GM18858 (cell line): ENCODE data around the gene CNTN2.

ENCODE experiments used
- ATAC-seq: cut with Tn5 transposase; IDR thresholded peaks from one replicate; pipeline ENCODE4 v1.9.1; 2021; ENCODE audit not compliant: unreplicated experiment

CNTN2 gene, protein sequence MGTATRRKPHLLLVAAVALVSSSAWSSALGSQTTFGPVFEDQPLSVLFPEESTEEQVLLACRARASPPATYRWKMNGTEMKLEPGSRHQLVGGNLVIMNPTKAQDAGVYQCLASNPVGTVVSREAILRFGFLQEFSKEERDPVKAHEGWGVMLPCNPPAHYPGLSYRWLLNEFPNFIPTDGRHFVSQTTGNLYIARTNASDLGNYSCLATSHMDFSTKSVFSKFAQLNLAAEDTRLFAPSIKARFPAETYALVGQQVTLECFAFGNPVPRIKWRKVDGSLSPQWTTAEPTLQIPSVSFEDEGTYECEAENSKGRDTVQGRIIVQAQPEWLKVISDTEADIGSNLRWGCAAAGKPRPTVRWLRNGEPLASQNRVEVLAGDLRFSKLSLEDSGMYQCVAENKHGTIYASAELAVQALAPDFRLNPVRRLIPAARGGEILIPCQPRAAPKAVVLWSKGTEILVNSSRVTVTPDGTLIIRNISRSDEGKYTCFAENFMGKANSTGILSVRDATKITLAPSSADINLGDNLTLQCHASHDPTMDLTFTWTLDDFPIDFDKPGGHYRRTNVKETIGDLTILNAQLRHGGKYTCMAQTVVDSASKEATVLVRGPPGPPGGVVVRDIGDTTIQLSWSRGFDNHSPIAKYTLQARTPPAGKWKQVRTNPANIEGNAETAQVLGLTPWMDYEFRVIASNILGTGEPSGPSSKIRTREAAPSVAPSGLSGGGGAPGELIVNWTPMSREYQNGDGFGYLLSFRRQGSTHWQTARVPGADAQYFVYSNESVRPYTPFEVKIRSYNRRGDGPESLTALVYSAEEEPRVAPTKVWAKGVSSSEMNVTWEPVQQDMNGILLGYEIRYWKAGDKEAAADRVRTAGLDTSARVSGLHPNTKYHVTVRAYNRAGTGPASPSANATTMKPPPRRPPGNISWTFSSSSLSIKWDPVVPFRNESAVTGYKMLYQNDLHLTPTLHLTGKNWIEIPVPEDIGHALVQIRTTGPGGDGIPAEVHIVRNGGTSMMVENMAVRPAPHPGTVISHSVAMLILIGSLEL

DNA sequence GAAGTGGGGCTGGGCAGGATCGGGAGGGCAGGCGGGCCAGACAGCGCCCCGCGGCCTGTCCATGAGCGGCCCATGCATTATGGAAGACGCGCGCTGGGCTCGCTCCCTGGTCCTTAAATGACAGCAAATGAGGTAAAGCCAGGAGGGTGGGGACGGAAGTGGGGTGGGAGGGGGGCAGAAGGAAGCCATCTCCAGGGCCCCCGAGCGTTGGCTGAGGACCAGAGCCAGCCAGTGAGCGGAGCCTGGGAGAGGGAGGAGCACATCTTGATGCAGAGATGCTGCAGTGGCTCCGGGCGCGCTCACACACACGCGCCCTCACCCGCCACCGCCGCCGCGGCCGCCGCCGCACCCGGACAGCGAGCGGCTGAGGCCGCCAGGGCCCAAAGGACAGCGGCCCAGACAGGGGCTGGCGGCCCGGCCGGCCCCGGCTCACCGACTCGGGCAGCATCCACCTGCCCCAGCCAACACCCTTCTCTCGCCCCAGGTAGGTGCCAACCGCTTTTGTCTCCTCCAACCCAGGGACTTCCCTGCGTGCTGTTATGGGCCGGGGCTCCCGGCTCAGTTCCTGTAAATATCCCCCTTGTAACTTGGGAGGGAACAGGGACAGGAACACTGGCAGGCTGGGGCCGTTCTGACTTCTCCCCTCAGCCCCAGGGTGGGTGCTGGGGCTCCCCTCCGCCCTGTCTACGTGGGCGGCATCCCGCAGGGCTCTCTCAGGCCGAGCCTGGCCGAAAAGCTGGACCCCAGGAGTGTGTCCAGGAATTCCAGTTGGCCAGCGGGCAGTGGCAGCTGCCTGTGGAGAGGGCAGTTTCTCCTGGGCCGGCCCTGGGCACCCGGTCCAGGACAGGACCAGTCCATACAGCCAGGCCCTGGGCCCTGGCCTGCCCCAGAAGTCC is at the start of gene CNTN2:
CNTN2 (plus strand) TSS at position 302 of the 896 bp plus-strand sequence. CDS start 9,974 bp downstream, outside the sequence.
- no peak for ATAC-seq

DNA sequence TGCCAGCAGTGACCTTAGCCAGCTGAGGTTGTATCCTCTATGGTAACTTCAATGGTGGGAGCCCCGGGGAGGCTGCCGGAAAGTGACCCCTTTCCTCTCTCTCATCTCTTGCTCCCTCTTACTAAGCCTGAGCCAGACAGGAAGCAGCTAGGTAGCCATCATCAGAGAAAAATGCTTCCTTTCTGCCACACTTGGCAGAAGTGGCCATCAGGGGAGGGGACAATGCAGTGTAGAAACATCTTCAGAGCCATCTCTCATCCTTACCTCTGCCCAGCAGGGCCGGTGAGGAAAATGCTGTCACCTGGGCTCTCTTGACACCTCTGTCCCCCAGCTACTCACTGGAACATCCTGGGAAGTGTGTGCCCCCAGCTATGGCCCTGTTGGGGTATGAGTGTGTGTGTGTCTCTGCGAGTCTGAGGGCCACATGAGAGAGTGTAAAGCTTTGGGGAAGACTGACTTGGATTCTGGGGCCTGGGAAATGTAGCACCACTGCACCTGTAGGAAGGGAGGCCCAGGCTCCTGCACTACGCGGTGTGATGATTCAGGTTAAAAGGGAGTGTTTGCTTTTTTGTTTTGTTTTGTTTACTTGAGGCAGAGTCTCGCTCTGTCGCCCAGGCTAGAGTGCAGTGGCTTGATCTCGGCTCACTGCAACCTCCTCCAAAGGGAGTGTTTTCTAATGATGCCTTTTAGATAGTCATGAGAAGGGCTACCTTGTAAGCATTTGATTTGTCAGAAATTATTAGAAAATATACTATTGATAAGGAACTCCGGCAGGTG is 48.7 kb upstream of the CNTN2 start:
- no peak for ATAC-seq

DNA sequence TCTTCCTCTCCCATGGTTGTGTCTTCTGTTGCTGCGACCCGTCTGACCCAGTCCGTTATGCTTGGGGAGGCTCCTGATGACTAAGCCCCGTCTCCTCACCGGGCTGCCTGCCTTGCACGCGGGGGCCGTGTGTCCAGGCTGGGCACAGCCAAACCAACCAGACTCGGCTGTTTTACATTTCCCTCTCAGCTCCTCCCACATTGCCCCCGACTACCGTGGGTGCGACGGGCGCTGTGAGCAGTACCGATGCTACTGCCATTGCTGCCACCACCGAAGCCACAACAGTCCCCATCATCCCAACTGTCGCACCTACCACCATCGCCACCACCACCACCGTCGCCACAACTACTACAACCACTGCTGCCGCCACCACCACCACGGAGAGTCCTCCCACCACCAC is 46.0 kb upstream of the CNTN2 start:
- no peak for ATAC-seq

DNA sequence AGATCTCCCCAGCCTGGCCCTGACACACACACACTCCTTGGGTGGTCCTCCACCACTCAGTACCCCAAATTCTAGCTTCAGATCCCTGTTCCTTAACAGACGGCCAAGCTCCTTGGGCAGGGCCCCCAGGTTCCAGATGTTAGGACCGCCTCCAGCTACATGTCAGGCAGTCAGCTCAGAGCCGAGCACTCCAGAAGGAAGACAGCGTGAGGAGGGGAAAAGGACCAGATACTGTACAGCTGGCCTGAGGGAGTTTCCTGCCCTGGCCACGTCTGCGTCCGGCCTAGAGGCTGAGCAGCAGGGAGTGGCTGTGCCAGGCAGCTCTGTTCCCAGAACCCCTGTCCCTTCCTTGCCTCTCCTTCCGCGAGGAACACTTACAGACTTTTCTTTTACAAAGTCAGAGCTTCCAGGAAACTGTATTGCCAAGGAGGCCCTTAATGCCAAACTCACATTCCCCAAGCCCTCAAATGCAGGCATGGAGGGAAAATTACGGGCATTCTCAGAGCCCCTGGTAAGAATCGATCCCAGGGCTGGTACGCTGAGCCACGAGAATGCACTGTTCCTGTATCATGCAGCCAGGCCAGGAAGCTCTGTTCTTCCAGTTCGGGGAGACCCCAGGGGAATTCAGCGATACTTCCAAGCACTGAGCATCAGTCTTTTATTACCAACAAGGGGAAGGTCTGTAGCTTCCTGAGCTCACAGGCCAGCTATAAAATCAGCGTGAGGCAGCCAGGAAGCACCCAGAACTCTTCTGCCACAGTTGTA is 45.2 kb upstream of the CNTN2 start:
- no peak for ATAC-seq

DNA sequence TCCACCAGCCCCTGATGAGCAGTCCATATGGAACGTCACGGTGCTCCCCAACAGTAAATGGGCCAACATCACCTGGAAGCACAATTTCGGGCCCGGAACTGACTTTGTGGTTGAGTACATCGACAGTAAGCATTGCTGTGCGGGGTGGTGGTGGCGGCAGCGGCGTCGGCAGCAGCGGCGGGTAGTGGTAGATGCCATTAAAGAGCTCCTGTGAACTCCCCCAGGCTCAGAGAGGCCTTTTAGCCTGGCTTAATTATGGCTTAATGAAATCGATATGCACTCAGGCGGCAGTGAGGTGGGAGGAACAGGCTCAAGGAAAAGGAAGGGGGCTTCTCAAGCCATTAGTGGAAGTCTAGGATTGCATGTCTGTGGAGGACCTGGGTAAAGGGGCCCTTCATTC is 41.9 kb upstream of the CNTN2 start:
- no peak for ATAC-seq

DNA sequence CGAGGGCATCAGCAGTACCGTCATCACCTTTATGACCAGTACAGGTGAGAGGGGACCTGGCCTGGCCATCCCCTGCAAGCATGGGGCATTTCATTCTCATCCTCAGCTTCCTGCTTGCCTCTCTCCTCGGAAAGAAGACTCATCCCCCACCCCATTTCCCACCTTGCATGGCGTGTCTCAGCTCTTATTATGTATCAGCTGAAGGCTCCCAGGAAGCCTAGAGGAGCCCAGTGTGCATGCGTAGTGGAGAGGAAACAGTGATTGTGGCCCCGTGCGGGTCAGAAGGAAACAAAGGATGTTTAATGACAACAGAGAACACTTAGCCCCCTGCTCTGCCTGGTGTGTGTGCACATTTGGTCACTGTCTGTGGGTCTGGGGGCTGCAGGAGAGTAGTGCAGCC is 40.3 kb upstream of the CNTN2 start:
- ATAC-seq = no peak

DNA sequence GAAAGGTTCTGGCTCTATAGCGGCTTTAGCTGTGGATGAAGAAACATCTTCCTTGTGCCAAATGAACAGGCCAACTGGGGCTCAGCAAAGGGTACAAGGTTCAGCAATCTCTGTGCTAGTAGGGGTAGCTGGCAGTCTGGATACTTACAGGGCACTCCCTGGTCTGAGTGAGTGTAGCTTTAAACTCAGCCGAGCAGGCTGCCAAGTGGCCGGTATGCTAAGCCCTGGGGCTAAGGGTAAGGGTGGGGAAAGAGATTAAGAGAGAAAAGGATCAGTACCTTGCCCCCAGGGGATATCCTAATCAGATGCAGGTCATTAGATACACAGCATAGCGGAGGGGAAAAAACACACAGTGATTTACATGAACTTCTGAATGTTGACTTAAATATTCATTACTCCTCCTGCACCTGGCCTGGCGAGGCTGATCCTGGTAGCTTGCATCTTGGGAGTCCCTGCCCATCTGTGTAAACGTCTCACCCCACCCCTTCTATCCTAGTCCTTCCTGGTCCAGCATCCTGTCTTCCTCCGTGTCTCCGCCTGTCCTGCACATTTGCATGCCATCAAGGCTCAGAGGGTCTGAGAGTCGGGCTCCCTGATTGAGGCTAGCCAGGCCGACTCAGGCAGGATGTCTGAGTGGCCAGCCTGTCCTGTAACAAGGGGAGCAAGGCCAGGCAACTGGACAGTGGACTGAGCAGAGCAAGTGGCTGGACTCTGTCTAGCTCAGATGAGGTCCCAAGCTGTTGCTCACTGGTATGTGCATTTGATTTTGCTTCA is 39.5 kb upstream of the CNTN2 start:
- no peak for ATAC-seq

DNA sequence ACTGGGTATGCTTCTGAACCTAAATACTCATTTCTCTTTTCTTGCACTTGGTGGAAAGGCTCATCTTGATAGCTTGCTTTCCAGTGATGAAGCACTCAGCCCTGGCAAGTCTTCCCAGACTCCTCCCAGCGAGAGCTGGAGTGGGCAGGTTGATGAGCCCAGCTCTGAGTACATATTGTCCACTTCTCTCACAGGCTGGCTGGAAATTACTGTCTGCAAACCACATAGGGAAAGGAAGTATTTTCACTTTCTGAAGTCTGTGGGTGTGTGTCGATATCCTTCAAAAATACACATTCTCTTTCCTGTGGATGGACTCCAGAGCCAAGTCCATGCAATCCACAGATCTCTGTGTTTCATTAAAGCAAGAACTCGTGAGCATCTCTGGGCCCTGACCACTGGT is 38.7 kb upstream of the CNTN2 start:
- ATAC-seq = no peak

DNA sequence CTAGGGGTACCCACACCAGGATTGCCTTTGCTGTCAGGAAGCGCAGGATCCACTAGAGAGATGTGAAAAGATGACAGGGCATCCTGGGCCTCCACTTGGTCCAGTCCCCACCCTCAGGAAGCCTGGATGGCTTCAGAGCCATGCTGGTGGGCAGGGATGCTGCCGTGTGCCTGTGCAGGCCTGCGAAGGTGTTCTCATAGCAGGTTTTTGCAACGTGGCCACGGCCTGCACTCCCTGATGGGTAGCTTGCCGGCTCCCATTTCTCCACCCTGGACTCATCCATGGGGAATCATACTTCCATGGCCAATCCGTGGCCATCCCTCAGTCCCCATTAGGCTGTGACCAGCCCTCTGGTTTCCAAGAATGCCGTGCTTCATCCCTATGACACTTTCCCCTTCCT is 34.1 kb upstream of the CNTN2 start:
- no peak for ATAC-seq

DNA sequence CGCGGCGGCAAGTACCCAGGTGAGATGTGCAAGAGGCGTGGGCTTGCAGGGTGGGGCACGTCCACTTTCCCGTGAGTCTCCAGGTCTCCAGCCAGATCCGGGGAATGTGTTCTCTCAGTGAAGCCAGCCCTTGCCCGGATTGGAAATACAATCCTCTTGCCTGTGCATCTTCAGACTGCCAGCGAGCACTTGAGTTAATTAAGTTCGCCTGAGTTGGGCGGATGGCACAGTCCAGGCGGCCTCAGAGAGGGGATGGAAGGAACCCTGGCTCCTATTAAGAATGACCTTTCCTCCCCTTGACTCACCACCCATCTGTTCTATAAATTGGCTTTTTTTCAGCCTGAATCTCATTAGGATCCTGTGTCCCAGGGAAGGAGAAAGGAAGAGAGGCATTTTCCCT is 33.3 kb upstream of the CNTN2 start:
- no peak for ATAC-seq

DNA sequence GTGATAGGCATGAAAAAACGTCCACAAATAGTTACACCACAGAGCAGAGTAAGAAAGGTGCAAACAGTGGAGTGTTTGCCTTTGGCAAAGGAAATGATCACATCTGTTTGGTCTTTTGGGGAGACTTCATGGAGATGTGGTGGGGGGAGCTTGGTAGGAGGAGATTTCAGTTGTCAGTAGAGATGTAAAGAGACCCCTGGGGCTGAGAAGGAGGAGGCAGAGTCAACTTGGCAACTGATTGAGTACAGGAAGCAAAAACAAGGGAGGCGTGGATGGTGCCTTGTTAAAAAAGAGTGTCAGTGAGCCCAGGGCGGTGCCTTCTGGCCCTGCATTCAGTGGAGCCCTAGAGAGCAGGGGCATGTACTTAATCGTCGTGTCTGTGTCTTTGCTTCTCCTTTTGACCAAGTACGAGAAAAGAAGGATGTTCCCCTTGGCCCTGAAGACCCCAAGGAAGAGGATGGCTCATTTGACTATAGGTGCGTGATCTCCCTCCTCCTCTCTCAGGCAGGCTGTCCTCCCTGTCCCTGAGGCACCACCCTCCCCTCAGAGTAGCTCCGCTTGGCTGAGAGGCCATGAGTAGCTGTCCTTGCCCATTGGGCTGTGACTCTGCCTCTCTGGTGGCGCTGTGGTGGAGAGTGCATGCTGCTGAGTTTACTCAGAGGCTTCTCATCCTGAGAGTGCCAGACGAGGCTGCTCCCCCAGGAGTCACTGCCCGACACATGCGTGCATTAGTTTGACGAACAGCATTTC is 30.4 kb upstream of the CNTN2 start:
- ATAC-seq = no peak

DNA sequence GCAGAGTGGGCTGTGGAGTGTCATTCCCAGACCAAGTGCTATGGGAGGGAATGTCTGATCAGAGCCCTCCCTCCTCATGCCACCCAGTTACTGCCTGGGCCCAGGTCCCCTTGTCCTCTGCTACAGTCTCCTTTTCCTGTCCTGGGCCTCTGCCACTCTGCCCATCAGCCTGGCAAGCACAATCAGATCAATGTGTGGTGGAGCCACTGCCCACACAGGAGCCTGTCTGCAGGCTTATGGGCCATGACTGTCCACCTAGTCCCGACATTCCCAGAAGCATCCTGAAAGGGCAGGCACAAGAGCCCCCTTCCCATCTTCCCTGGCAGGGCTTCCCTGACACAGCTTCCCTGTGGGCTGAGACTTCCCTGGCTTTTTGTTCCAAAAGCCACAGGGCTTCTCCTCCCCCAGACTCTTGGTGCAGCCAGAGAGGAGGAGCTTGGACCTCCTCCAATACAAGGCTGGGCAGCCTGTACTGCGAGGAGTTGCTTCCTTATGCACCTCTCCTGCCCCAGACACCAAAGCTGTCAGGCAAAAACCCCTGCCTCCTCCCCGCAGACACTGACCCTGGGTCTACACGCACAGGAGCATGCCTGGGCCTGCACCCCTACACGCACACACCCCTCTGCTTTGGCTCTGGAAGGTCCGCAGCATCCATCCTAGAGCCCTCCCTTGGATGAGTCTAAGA is 29.2 kb upstream of the CNTN2 start:
- ATAC-seq = no peak

DNA sequence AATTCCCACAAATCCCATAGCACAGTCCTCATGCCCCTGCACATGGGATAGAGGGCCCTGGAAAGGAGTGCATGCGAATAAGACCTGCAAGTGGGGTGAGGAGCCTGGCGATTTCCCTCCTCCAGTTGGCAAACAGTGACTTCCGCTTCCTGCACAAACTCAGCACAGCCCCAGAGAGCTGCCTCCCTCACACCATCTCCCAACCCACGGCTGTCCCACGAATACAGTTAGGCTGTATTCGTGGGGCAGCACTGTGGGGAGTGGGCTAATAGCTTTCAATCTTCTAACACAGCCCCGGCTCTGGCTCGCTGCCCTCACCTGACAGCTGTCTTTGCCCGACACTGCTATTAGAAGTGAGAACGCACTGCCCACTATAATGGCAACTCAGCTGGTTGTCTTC is 28.2 kb upstream of the CNTN2 start:
- ATAC-seq = no peak

DNA sequence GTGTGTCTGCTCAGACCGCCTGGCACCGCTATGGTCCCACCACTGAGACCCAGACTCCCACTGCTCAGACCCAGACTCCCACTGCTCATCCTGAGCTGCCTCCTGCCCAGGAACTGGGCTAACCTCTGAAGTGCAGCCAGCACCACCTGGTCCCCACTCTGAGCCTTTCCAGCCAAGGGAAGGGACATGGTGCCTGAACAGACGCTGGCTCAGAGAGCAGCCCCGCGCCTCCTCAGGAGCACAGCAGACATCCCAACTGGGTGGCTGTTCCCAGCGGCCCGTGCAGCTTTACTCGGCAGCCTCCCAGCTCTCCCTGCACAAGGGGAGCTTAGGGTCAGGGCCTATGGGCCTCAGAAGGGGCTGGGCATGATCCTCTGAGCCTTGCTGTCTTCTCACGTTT is 27.8 kb upstream of the CNTN2 start:
- ATAC-seq = no peak

DNA sequence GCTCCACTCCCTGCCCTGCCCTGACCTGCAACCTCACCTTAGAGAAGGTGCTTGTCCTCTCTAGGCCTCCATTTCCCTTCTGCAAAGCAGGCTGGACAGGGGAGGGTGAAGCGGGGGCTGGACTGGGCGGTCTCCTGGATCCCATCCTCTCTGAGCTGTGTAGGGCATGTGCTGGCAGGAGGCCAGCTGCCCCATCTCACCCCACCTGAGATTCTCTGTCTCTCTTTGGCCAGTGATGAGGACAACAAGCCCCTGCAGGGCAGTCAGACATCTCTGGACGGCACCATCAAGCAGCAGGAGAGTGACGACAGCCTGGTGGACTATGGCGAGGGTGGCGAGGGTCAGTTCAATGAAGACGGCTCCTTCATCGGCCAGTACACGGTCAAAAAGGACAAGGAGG is 26.9 kb upstream of the CNTN2 start:
- ATAC-seq = no peak

DNA sequence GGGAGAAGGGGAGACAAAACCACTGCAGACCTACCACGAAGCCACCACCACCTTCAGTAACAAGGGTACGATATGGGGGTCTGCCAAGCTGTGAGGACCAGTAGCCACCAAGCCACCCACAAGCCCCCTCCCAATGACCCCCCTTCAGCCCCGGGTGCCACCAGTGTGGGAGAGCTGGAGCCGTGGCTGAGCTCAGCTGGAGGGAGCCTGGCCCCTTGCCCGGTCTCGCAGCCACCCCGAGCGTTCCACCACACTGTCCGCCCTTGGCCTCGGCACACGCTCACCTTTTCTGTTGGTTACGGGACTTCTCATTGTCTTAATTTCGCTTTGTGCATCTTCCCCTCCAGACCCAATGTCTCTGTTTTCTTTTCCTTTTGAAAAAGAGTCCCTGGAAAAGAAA is 26.4 kb upstream of the CNTN2 start:
- ATAC-seq = no peak

DNA sequence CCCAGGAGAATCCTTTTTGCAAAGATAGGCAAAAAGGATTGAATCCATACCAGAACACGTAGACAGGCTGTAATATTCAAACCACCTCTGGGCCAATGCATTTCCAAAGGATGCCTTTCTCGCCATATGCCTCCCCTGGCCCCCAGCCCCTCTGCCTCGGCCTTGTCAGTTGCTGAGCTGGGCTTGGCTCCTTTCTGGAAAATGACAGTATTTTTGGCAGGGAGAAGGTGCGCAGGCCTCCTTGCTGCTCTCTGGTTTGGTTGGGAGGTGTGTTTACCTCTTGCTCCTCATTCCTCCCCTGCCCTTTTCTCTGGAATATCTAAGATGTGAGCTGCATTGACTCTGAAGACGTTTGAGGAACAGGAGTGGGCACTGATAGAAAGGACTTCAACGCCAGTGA is 26.0 kb upstream of the CNTN2 start:
- ATAC-seq = no peak
